ENCODE measurements around the gene RNF213.
"Not testable (repeated sequence)": the region's sequence is repeated elsewhere in the genome, so short reads cannot be mapped to it uniquely, and the experiment has no call there.

The RNF213 gene

GRCh38 chr17:80317706-80317980 is 57.0 kb downstream of the RNF213 start:
- Mint-ChIP-seq H3K4me3 (no peak overlapping the region), H3K9me3 (ENCODE audit: low read depth) (no peaks in the 10 kb centered on the region), H3K27ac (peak overlapping the region; percentile 28), H3K27me3 (no peaks in the 10 kb centered on the region), H3K36me3 (peaks cover 21% of the 10 kb centered on the region), H3K4me1 (ENCODE audit: low read depth) (peaks cover 3% of the 10 kb centered on the region)

GRCh38 chr17:80318166-80318565 is 57.5 kb downstream of the RNF213 start:
- Mint-ChIP-seq H3K27me3 (no peaks in the 10 kb centered on the region), H3K4me3 (no peak overlapping the region), H3K27ac (no peak overlapping the region), H3K4me1 (ENCODE audit: low read depth) (peaks cover 1% of the 10 kb centered on the region), H3K9me3 (ENCODE audit: low read depth) (no peaks in the 10 kb centered on the region), H3K36me3 (peaks cover 26% of the 10 kb centered on the region)

- peaks cover 25% of the 10 kb centered on the region for H3K36me3 Mint-ChIP-seq
- H3K9me3 Mint-ChIP-seq (ENCODE audit: low read depth): no peaks in the 10 kb centered on the region
- no peak overlapping the region for H3K4me3 Mint-ChIP-seq
- peak overlapping the region; percentile 54 for H3K27ac Mint-ChIP-seq
- no peaks in the 10 kb centered on the region for H3K27me3 Mint-ChIP-seq
- H3K4me1 Mint-ChIP-seq (ENCODE audit: low read depth): peaks cover 2% of the 10 kb centered on the region
Observed at GRCh38 chr17:80319262-80319998, 58.8 kb downstream of the RNF213 start.

GRCh38 chr17:80319999-80320344 is 59.3 kb downstream of the RNF213 start:
- Mint-ChIP-seq H3K36me3 (peaks cover 27% of the 10 kb centered on the region), H3K27me3 (no peaks in the 10 kb centered on the region), H3K27ac (peak overlapping the region; percentile 54), H3K4me1 (ENCODE audit: low read depth) (peaks cover 2% of the 10 kb centered on the region), H3K9me3 (ENCODE audit: low read depth) (no peaks in the 10 kb centered on the region), H3K4me3 (no peak overlapping the region)

GRCh38 chr17:80320496-80320895 is 59.8 kb downstream of the RNF213 start:
- peaks cover 27% of the 10 kb centered on the region for H3K36me3 Mint-ChIP-seq
- H3K4me1 Mint-ChIP-seq (ENCODE audit: low read depth): peaks cover 2% of the 10 kb centered on the region
- H3K27ac Mint-ChIP-seq: no peak overlapping the region
- H3K9me3 Mint-ChIP-seq (ENCODE audit: low read depth): no peaks in the 10 kb centered on the region
- no peaks in the 10 kb centered on the region for H3K27me3 Mint-ChIP-seq
- H3K4me3 Mint-ChIP-seq: no peak overlapping the region

GRCh38 chr17:80322864-80323263 is 62.2 kb downstream of the RNF213 start:
- Mint-ChIP-seq H3K9me3 (ENCODE audit: low read depth) (no peaks in the 10 kb centered on the region), H3K36me3 (peaks cover 30% of the 10 kb centered on the region), H3K4me3 (no peak overlapping the region), H3K4me1 (ENCODE audit: low read depth) (peaks cover 2% of the 10 kb centered on the region), H3K27me3 (no peaks in the 10 kb centered on the region), H3K27ac (peak overlapping the region; percentile 74)

GRCh38 chr17:80323982-80324381 is 63.3 kb downstream of the RNF213 start:
- H3K4me1 Mint-ChIP-seq (ENCODE audit: low read depth): peaks cover 2% of the 10 kb centered on the region
- H3K27me3 Mint-ChIP-seq: no peaks in the 10 kb centered on the region
- H3K36me3 Mint-ChIP-seq: peaks cover 30% of the 10 kb centered on the region

GRCh38 chr17:80327518-80327917 is 66.9 kb downstream of the RNF213 start:
- peak overlapping the region; percentile 46 for H3K27ac Mint-ChIP-seq
- H3K36me3 Mint-ChIP-seq: peaks cover 16% of the 10 kb centered on the region
- no peaks in the 10 kb centered on the region for H3K9me3 Mint-ChIP-seq (ENCODE audit: low read depth)
- H3K4me3 Mint-ChIP-seq: no peak overlapping the region
- H3K4me1 Mint-ChIP-seq (ENCODE audit: low read depth): peaks cover 4% of the 10 kb centered on the region
- H3K27me3 Mint-ChIP-seq: no peaks in the 10 kb centered on the region

More at GRCh38 chr17:80323982-80324381, 63.3 kb downstream of the RNF213 start:
- Mint-ChIP-seq H3K27ac (peak overlapping the region; percentile 68), H3K4me3 (no peak overlapping the region), H3K9me3 (ENCODE audit: low read depth) (no peaks in the 10 kb centered on the region)

- Mint-ChIP-seq H3K27ac (peak overlapping the region; percentile 71), H3K4me3 (no peak overlapping the region)
Observed at GRCh38 chr17:80328634-80329380, 68.2 kb downstream of the RNF213 start.

GRCh38 chr17:80329421-80329820 is 68.8 kb downstream of the RNF213 start:
- not testable (repeated sequence) for H3K27me3 Mint-ChIP-seq; H3K4me1 Mint-ChIP-seq (ENCODE audit: low read depth); H3K36me3 Mint-ChIP-seq; H3K4me3 Mint-ChIP-seq; H3K9me3 Mint-ChIP-seq (ENCODE audit: low read depth)
- peak overlapping the region; percentile 72 for H3K27ac Mint-ChIP-seq

More at GRCh38 chr17:80328634-80329380, 68.2 kb downstream of the RNF213 start:
- Mint-ChIP-seq H3K9me3 (ENCODE audit: low read depth) (no peaks in the 10 kb centered on the region), H3K4me1 (ENCODE audit: low read depth) (peaks cover 2% of the 10 kb centered on the region), H3K27me3 (no peaks in the 10 kb centered on the region), H3K36me3 (peaks cover 8% of the 10 kb centered on the region)

GRCh38 chr17:80330276-80330675 is 69.6 kb downstream of the RNF213 start:
- Mint-ChIP-seq H3K4me3 (no peak overlapping the region), H3K36me3 (peaks cover 6% of the 10 kb centered on the region), H3K27me3 (no peaks in the 10 kb centered on the region), H3K4me1 (ENCODE audit: low read depth) (peaks cover 2% of the 10 kb centered on the region), H3K9me3 (ENCODE audit: low read depth) (no peaks in the 10 kb centered on the region), H3K27ac (peak overlapping the region; percentile 66)

- not testable (repeated sequence) for H3K36me3 Mint-ChIP-seq; H3K4me3 Mint-ChIP-seq; H3K9me3 Mint-ChIP-seq (ENCODE audit: low read depth); H3K27ac Mint-ChIP-seq; H3K27me3 Mint-ChIP-seq; H3K4me1 Mint-ChIP-seq (ENCODE audit: low read depth)
Observed at GRCh38 chr17:80330938-80331337, 70.3 kb downstream of the RNF213 start.

- H3K9me3 Mint-ChIP-seq (ENCODE audit: low read depth): no peaks in the 10 kb centered on the region
- no peak overlapping the region for H3K27ac Mint-ChIP-seq
- H3K36me3 Mint-ChIP-seq: peaks cover 5% of the 10 kb centered on the region
- H3K4me3 Mint-ChIP-seq: no peak overlapping the region
- H3K27me3 Mint-ChIP-seq: no peaks in the 10 kb centered on the region
- H3K4me1 Mint-ChIP-seq (ENCODE audit: low read depth): peaks cover 2% of the 10 kb centered on the region
Observed at GRCh38 chr17:80331820-80332219, 71.2 kb downstream of the RNF213 start.

- H3K27ac Mint-ChIP-seq: no peak overlapping the region
- H3K4me1 Mint-ChIP-seq (ENCODE audit: low read depth): peaks cover 3% of the 10 kb centered on the region
- H3K4me3 Mint-ChIP-seq: no peak overlapping the region
- no peaks in the 10 kb centered on the region for H3K9me3 Mint-ChIP-seq (ENCODE audit: low read depth)
- H3K36me3 Mint-ChIP-seq: peaks cover 3% of the 10 kb centered on the region
- H3K27me3 Mint-ChIP-seq: no peaks in the 10 kb centered on the region
Observed at GRCh38 chr17:80337195-80337895, 76.7 kb downstream of the RNF213 start.

- no peak overlapping the region for H3K27ac Mint-ChIP-seq
- H3K4me1 Mint-ChIP-seq (ENCODE audit: low read depth): peaks cover 1% of the 10 kb centered on the region
- no peaks in the 10 kb centered on the region for H3K9me3 Mint-ChIP-seq (ENCODE audit: low read depth)
- H3K4me3 Mint-ChIP-seq: no peak overlapping the region
- no peaks in the 10 kb centered on the region for H3K27me3 Mint-ChIP-seq
- H3K36me3 Mint-ChIP-seq: peaks cover 2% of the 10 kb centered on the region
Observed at GRCh38 chr17:80339118-80339517, 78.5 kb downstream of the RNF213 start.
